HG02588 (cell line): Measurements from ENCODE around the gene ANK2.

Experiments
- ATAC-seq: cut with Tn5 transposase; IDR thresholded peaks from one replicate; pipeline ENCODE4 v1.9.1; 2021; ENCODE audit warnings: mild to moderate bottlenecking, moderate library complexity; ENCODE audit not compliant: unreplicated experiment

The ANK2 gene

DNA sequence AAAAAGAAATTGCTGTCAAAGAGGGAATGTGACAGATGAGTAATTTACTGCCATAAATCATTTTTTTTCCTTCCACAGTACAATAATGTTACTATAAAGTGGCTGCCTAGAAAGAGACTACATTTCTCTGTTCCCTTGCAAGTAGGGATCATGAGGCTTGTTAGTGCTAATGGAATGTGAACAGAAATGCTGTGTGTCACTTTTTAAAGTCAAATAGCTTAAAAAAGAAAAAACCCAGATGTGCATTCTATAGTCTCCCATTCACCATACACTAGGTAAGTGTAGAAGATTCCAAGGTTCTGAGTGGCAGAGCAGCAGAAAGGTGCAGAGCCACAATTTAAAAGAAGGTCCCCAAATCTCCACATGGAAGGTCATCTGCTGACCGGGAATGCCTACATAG is 383.7 kb downstream of the ANK2 start:
- ATAC-seq, result no peak
